ENCODE data around the gene SLC16A13. TPM values are rescaled to one million over a fixed set of nuclear protein-coding genes. Genes with fewer than 3 reads are reported as not detected.
A peak's percentile ranks its signal among the peaks of the same experiment; 100 is the strongest.
"Not testable (repeated sequence)": the region's sequence is repeated elsewhere in the genome, so short reads cannot be mapped to it uniquely, and the experiment has no call there.

SLC16A13 gene
- total and polyA plus RNA-seq, 2 experiments from 2014 or later, result 6.2 to 18.8 TPM

GRCh38 chr17:7046127-7046724 lies 10.4 kb downstream of the SLC16A13 start:
- H3K4me1 ChIP-seq (ENCODE audit: insufficient read depth), result peaks cover 19% of the 10 kb centered on the region
- TF ChIP-seq, protein P1, sequence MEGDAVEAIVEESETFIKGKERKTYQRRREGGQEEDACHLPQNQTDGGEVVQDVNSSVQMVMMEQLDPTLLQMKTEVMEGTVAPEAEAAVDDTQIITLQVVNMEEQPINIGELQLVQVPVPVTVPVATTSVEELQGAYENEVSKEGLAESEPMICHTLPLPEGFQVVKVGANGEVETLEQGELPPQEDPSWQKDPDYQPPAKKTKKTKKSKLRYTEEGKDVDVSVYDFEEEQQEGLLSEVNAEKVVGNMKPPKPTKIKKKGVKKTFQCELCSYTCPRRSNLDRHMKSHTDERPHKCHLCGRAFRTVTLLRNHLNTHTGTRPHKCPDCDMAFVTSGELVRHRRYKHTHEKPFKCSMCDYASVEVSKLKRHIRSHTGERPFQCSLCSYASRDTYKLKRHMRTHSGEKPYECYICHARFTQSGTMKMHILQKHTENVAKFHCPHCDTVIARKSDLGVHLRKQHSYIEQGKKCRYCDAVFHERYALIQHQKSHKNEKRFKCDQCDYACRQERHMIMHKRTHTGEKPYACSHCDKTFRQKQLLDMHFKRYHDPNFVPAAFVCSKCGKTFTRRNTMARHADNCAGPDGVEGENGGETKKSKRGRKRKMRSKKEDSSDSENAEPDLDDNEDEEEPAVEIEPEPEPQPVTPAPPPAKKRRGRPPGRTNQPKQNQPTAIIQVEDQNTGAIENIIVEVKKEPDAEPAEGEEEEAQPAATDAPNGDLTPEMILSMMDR (IDR thresholded peaks at IDR 0.05; ENCODE audit: poor library complexity), result no peak
- no peak for TF ChIP-seq EZH2 (IDR thresholded peaks at IDR 0.05; ENCODE audit: borderline replicate concordance)
- no peak for TF ChIP-seq EZH2phosphoT487 (IDR thresholded peaks at IDR 0.05; ENCODE audit: low read depth, severe bottlenecking, unreplicated experiment)
- WGBS (ENCODE audit: low lambda C conversion rate, missing lambda C conversion rate), result 5% methylated on average over 15 of the region's 15 CpGs

DNA sequence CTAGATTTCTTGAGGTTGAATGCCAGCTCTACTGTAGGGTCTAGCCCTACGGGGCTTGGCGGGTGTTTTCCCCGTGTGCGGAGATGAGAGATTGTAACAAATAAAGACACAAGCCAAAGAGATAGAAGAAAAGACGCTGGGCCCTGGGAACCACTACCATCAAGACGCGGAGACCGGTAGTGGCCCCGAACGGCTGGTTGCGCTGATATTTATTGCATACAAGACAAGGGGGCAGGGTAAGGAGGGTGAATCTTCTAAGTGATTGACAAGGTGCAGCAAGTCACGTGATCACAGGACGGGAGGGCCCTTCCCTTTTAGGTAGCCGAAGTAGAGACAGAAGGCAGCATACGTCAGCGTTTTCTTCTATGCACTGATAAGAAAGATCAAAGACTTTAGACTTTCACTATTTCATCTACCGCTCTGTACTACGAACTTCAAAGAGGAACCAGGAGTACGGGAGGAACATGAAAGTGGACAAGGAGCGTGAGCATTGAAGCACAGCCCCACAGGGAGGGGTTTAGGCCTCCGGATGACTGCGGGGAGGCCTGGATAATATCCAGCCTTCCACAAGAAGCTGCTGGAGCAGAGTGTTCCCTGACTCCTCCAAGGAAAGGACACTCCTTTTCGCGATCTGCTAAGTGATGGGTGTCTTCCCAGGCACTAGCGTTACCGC lies 11.0 kb downstream of the SLC16A13 start:
- not testable (repeated sequence) for H3K4me3 ChIP-seq; H4K20me1 ChIP-seq (ENCODE audit: insufficient read depth, poor library complexity, severe bottlenecking); H3K9me2 ChIP-seq (replicated peaks; ENCODE audit: insufficient read depth); H3K9me3 ChIP-seq (ENCODE audit: low read depth); H3K36me3 ChIP-seq (replicated peaks; ENCODE audit: insufficient read depth, low read depth); H3K79me2 ChIP-seq
- peaks cover 13% of the 10 kb centered on the region for H3K27me3 ChIP-seq
- H3K4me1 ChIP-seq (ENCODE audit: insufficient read depth), result peaks cover 19% of the 10 kb centered on the region
- peak overlapping the region; percentile 70 for H3K4me2 ChIP-seq
- WGBS (ENCODE audit: low lambda C conversion rate, missing lambda C conversion rate), result 8% methylated on average over 26 of the region's 26 CpGs
- peak overlapping the region; percentile 73 for H3K27ac ChIP-seq
- peak overlapping the region; percentile 42 for H2AFZ ChIP-seq
- TF ChIP-seq EZH2 (IDR thresholded peaks at IDR 0.05; ENCODE audit: borderline replicate concordance) (peak; percentile 35), EZH2phosphoT487 (IDR thresholded peaks at IDR 0.05; ENCODE audit: low read depth, severe bottlenecking, unreplicated experiment) (peak; percentile 42)
- DNase-seq (ENCODE audit: low spot score), result peak; percentile 84

More at GRCh38 chr17:7046127-7046724, 10.4 kb downstream of the SLC16A13 start:
- Histone ChIP-seq H2AFZ (peak overlapping the region; percentile 42), H3K9me3 (ENCODE audit: low read depth) (no peaks in the 10 kb centered on the region), H4K20me1 (ENCODE audit: insufficient read depth, poor library complexity, severe bottlenecking) (no peaks in the 10 kb centered on the region), H3K27me3 (peaks cover 13% of the 10 kb centered on the region), H3K9me2 (replicated peaks; ENCODE audit: insufficient read depth) (no peaks in the 10 kb centered on the region), H3K79me2 (no peaks in the 10 kb centered on the region), H3K4me3 (no peak overlapping the region), H3K36me3 (replicated peaks; ENCODE audit: insufficient read depth, low read depth) (no peaks in the 10 kb centered on the region), H3K4me2 (peak overlapping the region; percentile 70), H3K27ac (peak overlapping the region; percentile 73)
- peak; percentile 91 for DNase-seq (ENCODE audit: low spot score)

- no peaks in the 10 kb centered on the region for H3K36me3 ChIP-seq (replicated peaks; ENCODE audit: insufficient read depth, low read depth)
- no peak overlapping the region for H2AFZ ChIP-seq
- DNase-seq (ENCODE audit: low spot score), result no peak
- no peak overlapping the region for H3K4me3 ChIP-seq
- no peaks in the 10 kb centered on the region for H4K20me1 ChIP-seq (ENCODE audit: insufficient read depth, poor library complexity, severe bottlenecking)
- H3K27me3 ChIP-seq, result peaks cover 8% of the 10 kb centered on the region
- peak overlapping the region; percentile 70 for H3K4me2 ChIP-seq
- H3K9me2 ChIP-seq (replicated peaks; ENCODE audit: insufficient read depth), result no peaks in the 10 kb centered on the region
- TF ChIP-seq, protein P1 (IDR thresholded peaks at IDR 0.05; ENCODE audit: poor library complexity), result no peak
- TF ChIP-seq EZH2 (IDR thresholded peaks at IDR 0.05; ENCODE audit: borderline replicate concordance) (no peak), EZH2phosphoT487 (IDR thresholded peaks at IDR 0.05; ENCODE audit: low read depth, severe bottlenecking, unreplicated experiment) (no peak)
- no peaks in the 10 kb centered on the region for H3K9me3 ChIP-seq (ENCODE audit: low read depth)
- 96% methylated on average over 6 of the region's 6 CpGs for WGBS (ENCODE audit: low lambda C conversion rate, missing lambda C conversion rate)
- H3K4me1 ChIP-seq (ENCODE audit: insufficient read depth), result peaks cover 16% of the 10 kb centered on the region
- peak overlapping the region; percentile 13 for H3K27ac ChIP-seq
- no peaks in the 10 kb centered on the region for H3K79me2 ChIP-seq
These were observed 11.8 kb downstream of the SLC16A13 start for GRCh38 chr17:7047566-7047965.

- Histone ChIP-seq H3K4me3 (no peak overlapping the region), H3K4me2 (no peak overlapping the region), H2AFZ (no peak overlapping the region), H3K4me1 (ENCODE audit: insufficient read depth) (peaks cover 2% of the 10 kb centered on the region), H3K36me3 (replicated peaks; ENCODE audit: insufficient read depth, low read depth) (no peaks in the 10 kb centered on the region), H3K27me3 (no peaks in the 10 kb centered on the region), H3K79me2 (no peaks in the 10 kb centered on the region), H4K20me1 (ENCODE audit: insufficient read depth, poor library complexity, severe bottlenecking) (no peaks in the 10 kb centered on the region), H3K9me3 (ENCODE audit: low read depth) (no peaks in the 10 kb centered on the region), H3K27ac (no peak overlapping the region), H3K9me2 (replicated peaks; ENCODE audit: insufficient read depth) (no peaks in the 10 kb centered on the region)
- TF ChIP-seq EZH2 (IDR thresholded peaks at IDR 0.05; ENCODE audit: borderline replicate concordance) (no peak), EZH2phosphoT487 (IDR thresholded peaks at IDR 0.05; ENCODE audit: low read depth, severe bottlenecking, unreplicated experiment) (no peak)
- TF ChIP-seq, protein P1 (IDR thresholded peaks at IDR 0.05; ENCODE audit: poor library complexity), result no peak
- WGBS (ENCODE audit: low lambda C conversion rate, missing lambda C conversion rate), result 62% methylated on average over 6 of the region's 6 CpGs
- DNase-seq (ENCODE audit: low spot score), result no peak
These were observed 13.2 kb downstream of the SLC16A13 start for GRCh38 chr17:7048968-7049367.

- not testable (repeated sequence) for H3K36me3 ChIP-seq (replicated peaks; ENCODE audit: insufficient read depth, low read depth); H2AFZ ChIP-seq; H3K27me3 ChIP-seq; H3K4me3 ChIP-seq; H3K9me3 ChIP-seq (ENCODE audit: low read depth); H3K4me2 ChIP-seq; DNase-seq (ENCODE audit: low spot score); H3K27ac ChIP-seq; H3K4me1 ChIP-seq (ENCODE audit: insufficient read depth); H4K20me1 ChIP-seq (ENCODE audit: insufficient read depth, poor library complexity, severe bottlenecking); H3K79me2 ChIP-seq; H3K9me2 ChIP-seq (replicated peaks; ENCODE audit: insufficient read depth)
- WGBS (ENCODE audit: low lambda C conversion rate, missing lambda C conversion rate), result 91% methylated on average over 9 of the region's 9 CpGs
These were observed 14.8 kb downstream of the SLC16A13 start for GRCh38 chr17:7050583-7050982.

Data from hepatocyte (in vitro differentiated cells).